Ascending aorta (tissue), 2 donors: ENCODE data around the gene CELF2. TPM values are rescaled to one million over a fixed set of nuclear protein-coding genes. Genes with fewer than 3 reads are reported as not detected.

Experiments used
- DNase-seq, 2 donors: peaks; one replicate each; pipeline ENCODE4 v3.0.0-alpha.2; 2019; ENCODE audit warnings: low spot score in 2 of 2
- H3K27ac ChIP-seq, 2 donors: fragments of 200-600 bp; sonication (generic); one replicate each; pipeline ENCODE4 v1.5.1; 2016 to 2017; ENCODE audit warnings: mild to moderate bottlenecking in 1 of 2
- H3K27me3 ChIP-seq: fragments of 200-600 bp; sonication (generic); one replicate; pipeline ENCODE4 v1.5.1; 2017
- H3K36me3 ChIP-seq, 2 donors: fragments of 200-600 bp; sonication (generic); one replicate each; pipeline ENCODE4 v1.5.1; 2016
- H3K4me1 ChIP-seq, 2 donors: fragments of 200-600 bp; sonication (generic); one replicate each; pipeline ENCODE4 v1.5.1; 2016 to 2017; ENCODE audit warnings: mild to moderate bottlenecking in 1 of 2
- H3K4me3 ChIP-seq, 2 donors: fragments of 200-600 bp; sonication (generic); one replicate each; pipeline ENCODE4 v1.5.1; 2016 to 2017; ENCODE audit warnings: mild to moderate bottlenecking in 1 of 2
- H3K9me3 ChIP-seq, 2 donors: fragments of 200-600 bp; sonication (generic); one replicate each; pipeline ENCODE4 v1.5.1; 2016
- intact Hi-C: fragments of 100-400 bp; cut with DNase I; formaldehyde crosslinking; loops from one replicate; pipeline ENCODE4 v1.15.1; 2023
- total RNA-seq: library from RNA; depleted of rRNA; stranded (reverse); fragments of >200 nt; gene quantifications from one replicate; pipeline ENCODE4 v1.1.0, GENCODE V29; 2016
- TF ChIP-seq, protein P1 (sequence below), 3 experiments: fragments of 200-600 bp in 2 of 3; fragments of 450-650 bp in 1 of 3; sonication (generic) in 2 of 3; IDR thresholded peaks; one replicate each; pipeline ENCODE4 v1.5.1; 2016 to 2019; ENCODE audit warnings: antibody characterized with exemption in 3 of 3, mild to moderate bottlenecking in 1 of 3, moderate library complexity in 1 of 3

The CELF2 gene
- total RNA-seq, 1 donor from 2014 or later: 26.6 TPM

DNA sequence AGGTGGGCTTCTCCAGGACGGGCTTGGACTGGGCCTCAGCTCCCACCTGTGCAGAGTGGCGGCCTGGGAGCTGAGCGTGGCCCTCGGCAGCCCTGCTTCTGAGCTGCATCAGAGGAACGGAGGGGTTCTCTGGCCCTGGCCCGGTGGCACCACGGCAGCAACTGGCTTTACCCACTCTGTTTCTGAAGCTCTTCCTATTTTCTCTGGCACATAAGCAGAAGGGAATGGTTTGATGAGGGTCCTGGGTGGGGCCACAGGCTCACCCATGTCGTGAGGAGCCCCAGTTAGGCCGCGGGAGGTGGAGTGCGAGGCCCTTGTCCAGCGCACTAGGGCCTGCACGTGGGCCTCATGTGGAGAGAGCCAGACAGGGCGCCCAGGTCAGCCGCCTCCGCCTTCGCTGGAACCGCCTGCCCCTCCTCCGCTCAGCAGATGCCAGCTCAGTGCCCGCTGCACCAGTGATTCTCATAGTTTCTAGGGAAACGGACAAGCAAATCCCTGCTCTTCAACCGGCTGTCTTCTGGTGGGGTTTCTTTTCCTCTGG, 284.0 kb downstream of the CELF2 start:
- Histone ChIP-seq H3K36me3 (peaks cover 48 to 61% of the 10 kb centered on the region in 2 donors), H3K27ac (no peak overlapping the region), H3K9me3 (peaks cover 0 to 2% of the 10 kb centered on the region in 2 donors), H3K27me3 (no peaks in the 10 kb centered on the region), H3K4me1 (no peaks in the 10 kb centered on the region), H3K4me3 (no peak overlapping the region)
- intact Hi-C loops: no loop called here
- TF ChIP-seq, protein P1, sequence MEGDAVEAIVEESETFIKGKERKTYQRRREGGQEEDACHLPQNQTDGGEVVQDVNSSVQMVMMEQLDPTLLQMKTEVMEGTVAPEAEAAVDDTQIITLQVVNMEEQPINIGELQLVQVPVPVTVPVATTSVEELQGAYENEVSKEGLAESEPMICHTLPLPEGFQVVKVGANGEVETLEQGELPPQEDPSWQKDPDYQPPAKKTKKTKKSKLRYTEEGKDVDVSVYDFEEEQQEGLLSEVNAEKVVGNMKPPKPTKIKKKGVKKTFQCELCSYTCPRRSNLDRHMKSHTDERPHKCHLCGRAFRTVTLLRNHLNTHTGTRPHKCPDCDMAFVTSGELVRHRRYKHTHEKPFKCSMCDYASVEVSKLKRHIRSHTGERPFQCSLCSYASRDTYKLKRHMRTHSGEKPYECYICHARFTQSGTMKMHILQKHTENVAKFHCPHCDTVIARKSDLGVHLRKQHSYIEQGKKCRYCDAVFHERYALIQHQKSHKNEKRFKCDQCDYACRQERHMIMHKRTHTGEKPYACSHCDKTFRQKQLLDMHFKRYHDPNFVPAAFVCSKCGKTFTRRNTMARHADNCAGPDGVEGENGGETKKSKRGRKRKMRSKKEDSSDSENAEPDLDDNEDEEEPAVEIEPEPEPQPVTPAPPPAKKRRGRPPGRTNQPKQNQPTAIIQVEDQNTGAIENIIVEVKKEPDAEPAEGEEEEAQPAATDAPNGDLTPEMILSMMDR (IDR thresholded peaks at IDR 0.05): no peak
- no peak for DNase-seq

DNA sequence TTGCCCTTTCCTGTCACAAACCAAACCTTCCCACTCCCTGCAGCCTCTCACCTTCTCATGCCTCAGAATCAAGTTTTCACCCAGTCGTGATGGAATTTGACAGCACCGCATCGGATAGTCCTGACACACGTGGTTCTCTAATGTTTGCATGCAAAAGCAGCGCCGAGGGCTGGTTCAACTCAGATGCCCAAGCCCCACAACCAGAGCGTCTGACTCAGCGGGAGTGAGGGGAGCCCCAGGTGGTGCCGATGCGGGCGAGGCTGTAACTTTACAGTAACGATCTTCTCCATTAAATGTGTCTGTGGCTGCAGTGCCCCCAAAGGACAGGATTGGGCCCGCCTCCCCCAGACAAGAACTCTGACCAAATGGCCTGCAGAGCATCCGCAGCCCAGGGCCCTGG, 284.5 kb downstream of the CELF2 start:
- Histone ChIP-seq H3K4me1 (no peaks in the 10 kb centered on the region), H3K9me3 (peaks cover 0 to 7% of the 10 kb centered on the region in 2 donors), H3K27me3 (no peaks in the 10 kb centered on the region), H3K36me3 (peaks cover 49 to 67% of the 10 kb centered on the region in 2 donors), H3K4me3 (no peak overlapping the region), H3K27ac (no peak overlapping the region)
- intact Hi-C loops: no loop called here
- TF ChIP-seq, protein P1 (IDR thresholded peaks at IDR 0.05): no peak
- DNase-seq: peak in 1 of 2 donors; percentile 39

DNA sequence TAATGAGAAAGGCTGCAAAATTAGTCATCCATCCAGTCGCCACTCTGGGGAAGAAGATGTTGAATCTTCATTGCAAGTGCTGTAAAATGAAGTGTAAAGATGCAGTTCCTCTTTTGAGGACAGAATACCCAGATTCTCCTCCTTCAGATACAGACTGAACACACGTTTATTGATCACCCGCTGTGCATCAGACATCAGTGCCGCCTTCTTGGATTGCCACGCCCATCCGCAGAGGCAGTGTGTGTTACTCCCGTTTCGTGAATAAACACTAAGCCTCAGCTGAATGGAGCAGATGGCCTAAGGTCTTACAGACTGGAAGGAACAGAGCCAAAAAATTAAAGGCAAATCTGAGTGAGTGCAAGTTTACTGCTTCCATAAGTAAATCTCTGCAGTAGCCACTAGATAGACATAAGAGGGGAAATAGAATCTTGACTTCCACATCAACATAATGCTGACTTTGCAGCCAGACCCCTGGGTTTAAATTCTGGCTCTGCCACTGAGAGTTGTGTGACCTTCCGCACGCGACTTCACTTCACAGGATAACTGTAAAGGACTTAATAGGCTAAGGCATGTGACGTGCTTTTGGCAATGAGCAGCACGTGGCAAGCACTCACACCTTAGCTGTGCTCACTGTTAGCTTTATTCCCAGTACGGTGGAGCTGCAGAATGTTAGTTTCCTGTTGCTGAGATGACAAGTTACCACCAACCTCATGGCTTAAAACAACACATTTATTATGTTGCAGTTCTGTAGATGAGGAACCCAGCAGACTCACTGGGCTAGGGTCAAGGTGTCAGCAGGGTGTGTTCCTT, 285.9 kb downstream of the CELF2 start:
- intact Hi-C loops: no loop called here
- H3K4me1 ChIP-seq: no peaks in the 10 kb centered on the region
- H3K9me3 ChIP-seq: peaks cover 6 to 19% of the 10 kb centered on the region in 2 donors
- no peak overlapping the region for H3K27ac ChIP-seq
- H3K36me3 ChIP-seq: peaks cover 48 to 80% of the 10 kb centered on the region in 2 donors
- no peak overlapping the region for H3K4me3 ChIP-seq
- H3K27me3 ChIP-seq: no peaks in the 10 kb centered on the region
- DNase-seq: no peak
- TF ChIP-seq, protein P1 (IDR thresholded peaks at IDR 0.05): no peak

DNA sequence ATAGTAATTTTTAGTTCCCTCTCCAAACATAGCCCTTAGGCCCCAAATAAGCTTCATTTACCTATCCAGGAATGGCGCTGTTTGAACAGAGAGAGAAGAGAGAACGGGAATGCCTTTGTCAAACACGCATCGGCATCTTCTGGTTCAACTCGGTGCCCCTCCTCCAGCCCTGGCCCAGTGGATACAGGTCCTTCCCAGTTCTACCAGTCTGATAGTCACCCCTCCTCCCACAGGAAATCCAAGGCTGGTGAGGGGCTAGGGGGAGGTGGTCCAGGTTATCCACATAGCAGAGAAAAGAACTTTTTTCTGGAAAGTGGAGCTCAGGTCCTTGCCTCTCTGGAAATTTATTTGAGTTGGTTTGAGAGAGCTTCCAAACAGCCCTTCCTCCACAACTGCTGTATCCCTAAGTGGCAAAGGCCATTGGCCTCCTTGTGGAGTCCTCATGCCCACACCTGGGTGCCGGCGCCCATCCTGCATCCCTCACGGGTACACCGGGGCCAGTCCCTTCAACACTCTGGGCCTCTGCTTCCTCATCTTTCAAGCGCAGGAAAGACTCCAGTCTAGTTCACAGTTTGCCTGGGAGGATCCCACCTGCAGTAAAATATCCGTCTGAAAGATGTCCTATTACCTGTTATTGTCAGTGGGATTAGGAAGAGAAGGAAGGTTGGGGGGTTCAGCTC, 287.4 kb downstream of the CELF2 start:
- no peak for DNase-seq
- peaks cover 6 to 23% of the 10 kb centered on the region in 2 donors for H3K9me3 ChIP-seq
- H3K27me3 ChIP-seq: no peaks in the 10 kb centered on the region
- intact Hi-C loops: no loop called here
- H3K27ac ChIP-seq: no peak overlapping the region
- peaks cover 54 to 76% of the 10 kb centered on the region in 2 donors for H3K36me3 ChIP-seq
- TF ChIP-seq, protein P1 (IDR thresholded peaks at IDR 0.05): no peak
- H3K4me3 ChIP-seq: no peak overlapping the region
- no peaks in the 10 kb centered on the region for H3K4me1 ChIP-seq

DNA sequence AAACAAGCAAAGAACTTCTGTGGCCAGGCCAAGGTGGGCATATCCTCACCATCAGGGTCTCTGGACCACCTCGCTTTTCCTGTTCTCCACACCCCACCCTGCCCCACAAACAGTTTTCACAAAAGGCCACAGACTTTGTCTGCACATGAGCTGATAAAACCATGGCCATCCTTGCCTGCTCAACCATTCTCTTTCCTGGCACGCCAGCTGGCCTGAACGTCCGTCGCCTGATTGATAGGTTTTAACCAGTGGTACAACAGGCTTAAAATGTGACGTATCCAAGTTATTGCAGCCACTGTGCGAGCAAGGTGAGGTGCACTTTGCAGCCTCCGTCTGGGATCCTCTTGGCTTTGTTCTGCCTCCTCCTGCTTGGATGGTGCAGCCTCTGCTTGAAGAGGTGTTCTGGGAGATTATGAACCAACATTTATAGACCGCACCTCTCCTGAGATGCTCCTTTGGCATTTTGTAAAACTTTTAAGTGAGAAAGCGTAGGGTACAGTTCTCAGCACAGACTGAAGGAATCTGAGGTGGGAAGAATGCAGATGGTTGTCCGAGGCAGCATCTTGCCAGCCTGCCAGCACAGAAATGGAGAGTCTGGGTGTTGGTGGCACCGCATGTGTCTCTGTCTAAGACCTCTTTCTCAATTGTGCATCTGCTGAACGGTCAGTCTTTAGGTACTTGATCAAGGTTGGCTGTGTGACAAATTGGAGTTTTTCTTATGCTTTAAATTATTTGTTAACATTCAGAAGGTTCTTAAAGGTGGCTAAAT, 288.3 kb downstream of the CELF2 start:
- Histone ChIP-seq H3K27ac (no peak overlapping the region), H3K36me3 (peaks cover 54 to 77% of the 10 kb centered on the region in 2 donors)
- intact Hi-C loops: no loop called here

More for the DNA sequence above, 288.3 kb downstream of the CELF2 start:
- DNase-seq: no peak
- Histone ChIP-seq H3K9me3 (peaks cover 6 to 23% of the 10 kb centered on the region in 2 donors), H3K4me1 (no peaks in the 10 kb centered on the region), H3K4me3 (no peak overlapping the region), H3K27me3 (no peaks in the 10 kb centered on the region)
- TF ChIP-seq, protein P1 (IDR thresholded peaks at IDR 0.05): no peak
